ENCODE measurements around the gene RTEL1.
"Not testable (repeated sequence)": the region's sequence is repeated elsewhere in the genome, so short reads cannot be mapped to it uniquely, and the experiment has no call there.

The RTEL1 gene

GRCh38 chr20:63714858-63715257 is 56.7 kb downstream of the RTEL1 start:
- H3K27ac ChIP-seq (ENCODE audit: low read depth, low read length): no peak overlapping the region
- H4K8ac ChIP-seq (ENCODE audit: low read depth, low read length): no peak overlapping the region

GRCh38 chr20:63718996-63719395 is 60.9 kb downstream of the RTEL1 start:
- no peaks in the 10 kb centered on the region for H3K4me1 ChIP-seq (ENCODE audit: control insufficient read depth, low read depth, low read length)
- H2AK5ac ChIP-seq (ENCODE audit: low read length): no peak overlapping the region
- WGBS (ENCODE audit: extremely low coverage, insufficient coverage, low lambda C conversion rate): no CpG with 5 or more reads among the region's 2 CpGs
- H3K27me3 ChIP-seq (ENCODE audit: insufficient read depth, low read length, poor library complexity): no peaks in the 10 kb centered on the region
- no peak overlapping the region for H4K8ac ChIP-seq (ENCODE audit: low read depth, low read length)
- H3K9ac ChIP-seq (ENCODE audit: low read length): no peak overlapping the region
- no peak overlapping the region for H3K4ac ChIP-seq (ENCODE audit: low read depth, low read length)
- no peak overlapping the region for H3K4me3 ChIP-seq (ENCODE audit: low read length)
- no peak overlapping the region for H2BK15ac ChIP-seq (replicated peaks; ENCODE audit: low read depth)
- H2BK120ac ChIP-seq (ENCODE audit: low read depth, low read length): no peak overlapping the region
- no peak overlapping the region for H3K56ac ChIP-seq (ENCODE audit: low read length)
- H3K23ac ChIP-seq (ENCODE audit: low read length): no peak overlapping the region
- peaks cover 7% of the 10 kb centered on the region for H3K79me1 ChIP-seq (ENCODE audit: low read length)
- no peak overlapping the region for H2BK5ac ChIP-seq (ENCODE audit: low read length)
- no peak overlapping the region for H3K4me2 ChIP-seq (ENCODE audit: low read length)
- DNase-seq: no peak
- H3K36me3 ChIP-seq (ENCODE audit: control insufficient read depth, insufficient read depth, low read length): no peaks in the 10 kb centered on the region
- H3K18ac ChIP-seq (ENCODE audit: low read length): no peak overlapping the region
- H3K79me2 ChIP-seq (ENCODE audit: control insufficient read depth, insufficient read depth, low read length): no peaks in the 10 kb centered on the region
- H4K5ac ChIP-seq (ENCODE audit: low read length): no peak overlapping the region
- H3K27ac ChIP-seq (ENCODE audit: low read depth, low read length): no peak overlapping the region

More at GRCh38 chr20:63714858-63715257, 56.7 kb downstream of the RTEL1 start:
- peaks cover 2% of the 10 kb centered on the region for H3K79me2 ChIP-seq (ENCODE audit: control insufficient read depth, insufficient read depth, low read length)
- no peak overlapping the region for H3K4ac ChIP-seq (ENCODE audit: low read depth, low read length)
- no peak for DNase-seq
- H2BK15ac ChIP-seq (replicated peaks; ENCODE audit: low read depth): no peak overlapping the region
- no peak overlapping the region for H3K56ac ChIP-seq (ENCODE audit: low read length)
- no peaks in the 10 kb centered on the region for H3K27me3 ChIP-seq (ENCODE audit: insufficient read depth, low read length, poor library complexity)
- WGBS (ENCODE audit: extremely low coverage, insufficient coverage, low lambda C conversion rate): no CpG with 5 or more reads among the region's 5 CpGs
- H3K9ac ChIP-seq (ENCODE audit: low read length): no peak overlapping the region
- no peak overlapping the region for H3K23ac ChIP-seq (ENCODE audit: low read length)
- H3K4me2 ChIP-seq (ENCODE audit: low read length): no peak overlapping the region
- H4K5ac ChIP-seq (ENCODE audit: low read length): no peak overlapping the region
- H3K18ac ChIP-seq (ENCODE audit: low read length): no peak overlapping the region
- no peak overlapping the region for H3K4me3 ChIP-seq (ENCODE audit: low read length)
- no peak overlapping the region for H2BK5ac ChIP-seq (ENCODE audit: low read length)
- no peak overlapping the region for H2BK120ac ChIP-seq (ENCODE audit: low read depth, low read length)
- H2AK5ac ChIP-seq (ENCODE audit: low read length): no peak overlapping the region
- peaks cover 2% of the 10 kb centered on the region for H3K36me3 ChIP-seq (ENCODE audit: control insufficient read depth, insufficient read depth, low read length)
- no peaks in the 10 kb centered on the region for H3K4me1 ChIP-seq (ENCODE audit: control insufficient read depth, low read depth, low read length)
- H3K79me1 ChIP-seq (ENCODE audit: low read length): peaks cover 5% of the 10 kb centered on the region

DNA sequence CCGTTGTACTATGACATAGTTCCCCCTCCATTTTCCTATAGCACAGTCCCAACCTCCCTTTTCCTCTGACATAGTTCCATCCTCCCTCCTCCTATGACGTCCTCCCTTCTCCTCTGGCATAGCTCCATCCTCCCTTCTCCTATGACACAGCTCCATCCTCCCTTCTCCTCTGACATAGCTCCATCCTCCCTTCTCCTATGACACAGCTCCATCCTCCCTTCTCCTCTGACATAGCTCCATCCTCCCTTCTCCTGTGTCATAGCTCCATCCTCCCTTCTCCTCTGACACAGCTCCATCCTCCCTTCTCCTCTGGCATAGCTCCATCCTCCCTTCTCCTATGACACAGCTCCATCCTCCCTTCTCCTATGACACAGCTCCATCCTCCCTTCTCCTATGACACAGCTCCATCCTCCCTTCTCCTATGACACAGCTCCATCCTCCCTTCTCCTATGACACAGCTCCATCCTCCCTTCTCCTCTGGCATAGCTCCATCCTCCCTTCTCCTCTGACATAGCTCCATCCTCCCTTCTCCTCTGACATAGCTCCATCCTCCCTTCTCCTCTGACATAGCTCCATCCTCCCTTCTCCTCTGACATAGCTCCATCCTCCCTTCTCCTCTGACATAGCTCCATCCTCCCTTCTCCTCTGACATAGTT is 65.0 kb downstream of the RTEL1 start:
- not testable (repeated sequence) for H3K4ac ChIP-seq (ENCODE audit: low read depth, low read length); H3K4me2 ChIP-seq (ENCODE audit: low read length); H3K79me1 ChIP-seq (ENCODE audit: low read length); H3K79me2 ChIP-seq (ENCODE audit: control insufficient read depth, insufficient read depth, low read length); DNase-seq; H3K27me3 ChIP-seq (ENCODE audit: insufficient read depth, low read length, poor library complexity); H4K5ac ChIP-seq (ENCODE audit: low read length); H3K9ac ChIP-seq (ENCODE audit: low read length); H3K4me3 ChIP-seq (ENCODE audit: low read length); H3K27ac ChIP-seq (ENCODE audit: low read depth, low read length); H2BK5ac ChIP-seq (ENCODE audit: low read length); H2BK120ac ChIP-seq (ENCODE audit: low read depth, low read length); H3K4me1 ChIP-seq (ENCODE audit: control insufficient read depth, low read depth, low read length); H2BK15ac ChIP-seq (replicated peaks; ENCODE audit: low read depth); H3K56ac ChIP-seq (ENCODE audit: low read length); H2AK5ac ChIP-seq (ENCODE audit: low read length); H3K36me3 ChIP-seq (ENCODE audit: control insufficient read depth, insufficient read depth, low read length); H3K23ac ChIP-seq (ENCODE audit: low read length); H3K18ac ChIP-seq (ENCODE audit: low read length); H4K8ac ChIP-seq (ENCODE audit: low read depth, low read length)
- WGBS (ENCODE audit: extremely low coverage, insufficient coverage, low lambda C conversion rate): no CpG with 5 or more reads among the region's 2 CpGs

GRCh38 chr20:63730189-63730733 is 72.1 kb downstream of the RTEL1 start:
- H2BK15ac ChIP-seq (replicated peaks; ENCODE audit: low read depth); H3K18ac ChIP-seq (ENCODE audit: low read length); DNase-seq; H2AK5ac ChIP-seq (ENCODE audit: low read length); H3K4me1 ChIP-seq (ENCODE audit: control insufficient read depth, low read depth, low read length); H3K23ac ChIP-seq (ENCODE audit: low read length); H4K8ac ChIP-seq (ENCODE audit: low read depth, low read length); H4K5ac ChIP-seq (ENCODE audit: low read length); H2BK120ac ChIP-seq (ENCODE audit: low read depth, low read length); H3K79me2 ChIP-seq (ENCODE audit: control insufficient read depth, insufficient read depth, low read length); H3K4me3 ChIP-seq (ENCODE audit: low read length); H3K27ac ChIP-seq (ENCODE audit: low read depth, low read length); H3K4ac ChIP-seq (ENCODE audit: low read depth, low read length); H2BK5ac ChIP-seq (ENCODE audit: low read length); H3K4me2 ChIP-seq (ENCODE audit: low read length); H3K36me3 ChIP-seq (ENCODE audit: control insufficient read depth, insufficient read depth, low read length); H3K56ac ChIP-seq (ENCODE audit: low read length); H3K9ac ChIP-seq (ENCODE audit: low read length); H3K27me3 ChIP-seq (ENCODE audit: insufficient read depth, low read length, poor library complexity): not testable (repeated sequence)
- peaks cover 13% of the 10 kb centered on the region for H3K79me1 ChIP-seq (ENCODE audit: low read length)
- WGBS (ENCODE audit: extremely low coverage, insufficient coverage, low lambda C conversion rate): no CpG with 5 or more reads among the region's 18 CpGs

- Histone ChIP-seq H2BK5ac (ENCODE audit: low read length) (no peak overlapping the region), H3K4me2 (ENCODE audit: low read length) (no peak overlapping the region), H2BK15ac (replicated peaks; ENCODE audit: low read depth) (no peak overlapping the region), H3K18ac (ENCODE audit: low read length) (no peak overlapping the region), H3K36me3 (ENCODE audit: control insufficient read depth, insufficient read depth, low read length) (peaks cover 3% of the 10 kb centered on the region), H3K27ac (ENCODE audit: low read depth, low read length) (no peak overlapping the region), H3K23ac (ENCODE audit: low read length) (no peak overlapping the region), H3K9ac (ENCODE audit: low read length) (no peak overlapping the region), H3K4me3 (ENCODE audit: low read length) (no peak overlapping the region), H4K8ac (ENCODE audit: low read depth, low read length) (no peak overlapping the region), H3K4ac (ENCODE audit: low read depth, low read length) (no peak overlapping the region), H3K4me1 (ENCODE audit: control insufficient read depth, low read depth, low read length) (no peaks in the 10 kb centered on the region), H3K56ac (ENCODE audit: low read length) (no peak overlapping the region), H3K79me2 (ENCODE audit: control insufficient read depth, insufficient read depth, low read length) (peaks cover 2% of the 10 kb centered on the region), H2BK120ac (ENCODE audit: low read depth, low read length) (no peak overlapping the region), H3K27me3 (ENCODE audit: insufficient read depth, low read length, poor library complexity) (no peaks in the 10 kb centered on the region), H2AK5ac (ENCODE audit: low read length) (no peak overlapping the region), H3K79me1 (ENCODE audit: low read length) (peaks cover 13% of the 10 kb centered on the region), H4K5ac (ENCODE audit: low read length) (no peak overlapping the region)
- no peak for DNase-seq
- no CpG with 5 or more reads among the region's 5 CpGs for WGBS (ENCODE audit: extremely low coverage, insufficient coverage, low lambda C conversion rate)
These were observed 73.3 kb downstream of the RTEL1 start for GRCh38 chr20:63731410-63731809.

All from mesendoderm (in vitro differentiated cells).